Activated CD8-positive, alpha-beta T cell treated with anti-CD3 and anti-CD28 coated beads for 36 hours (primary cell): ENCODE measurements around the gene GLE1. TPM values are rescaled to one million over a fixed set of nuclear protein-coding genes. Genes with fewer than 3 reads are reported as not detected.
"Not testable (repeated sequence)": the region's sequence is repeated elsewhere in the genome, so short reads cannot be mapped to it uniquely, and the experiment has no call there.

Experiments used
- ATAC-seq: fragments of 200-7000 bp; cut with Tn5 transposase; one replicate; pipeline ENCODE4 v1.10.0; 2021; ENCODE audit warnings: mild to moderate bottlenecking, moderate library complexity
- CTCF ChIA-PET: fragments of 350-600 bp; sonication (Branson Sonifier 250); formaldehyde crosslinking; loops from one replicate; lab custom pipeline; 2021; ENCODE audit warnings: antibody characterized with exemption; lab: Charles Lee
- POLR2A ChIA-PET: fragments of 350-600 bp; sonication (Branson Sonifier 250); formaldehyde crosslinking; loops from one replicate; lab custom pipeline; 2021; ENCODE audit warnings: antibody characterized with exemption; lab: Charles Lee
- DNase-seq: peaks from one replicate; pipeline ENCODE4 v3.0.0-alpha.2; 2020
- H3K27ac Mint-ChIP-seq: one replicate; pipeline ENCODE4 v1.8.0; 2021; ENCODE audit warnings: mild to moderate bottlenecking, mixed read lengths
- H3K27me3 Mint-ChIP-seq: one replicate; pipeline ENCODE4 v1.8.0; 2021; ENCODE audit warnings: mixed read lengths
- H3K36me3 Mint-ChIP-seq: one replicate; pipeline ENCODE4 v1.8.0; 2021; ENCODE audit warnings: low read depth, mixed read lengths
- H3K4me1 Mint-ChIP-seq: one replicate; pipeline ENCODE4 v1.8.0; 2021; ENCODE audit warnings: low read depth, mixed read lengths
- H3K4me3 Mint-ChIP-seq: one replicate; pipeline ENCODE4 v1.8.0; 2021; ENCODE audit warnings: mild to moderate bottlenecking, moderate library complexity, mixed read lengths
- H3K9me3 Mint-ChIP-seq: one replicate; pipeline ENCODE4 v1.8.0; 2021; ENCODE audit warnings: mixed read lengths
- intact Hi-C: fragments of 100-400 bp; cut with micrococcal nuclease; formaldehyde crosslinking; loops from one replicate; pipeline ENCODE4 v1.10.0; 2022
- total RNA-seq, 2 experiments: library from RNA; stranded (reverse); gene quantifications; one replicate each; pipeline ENCODE4 v1.2.3, GENCODE V29; 2021
- TF ChIP-seq, protein P1 (sequence below): fragments of 200-600 bp; IDR thresholded peaks from one replicate; pipeline ENCODE4 v1.8.0; 2022; ENCODE audit warnings: antibody characterized with exemption, mild to moderate bottlenecking

GLE1 gene
- total RNA-seq, 2 experiments from 2014 or later, result 46.8 to 48.2 TPM

DNA sequence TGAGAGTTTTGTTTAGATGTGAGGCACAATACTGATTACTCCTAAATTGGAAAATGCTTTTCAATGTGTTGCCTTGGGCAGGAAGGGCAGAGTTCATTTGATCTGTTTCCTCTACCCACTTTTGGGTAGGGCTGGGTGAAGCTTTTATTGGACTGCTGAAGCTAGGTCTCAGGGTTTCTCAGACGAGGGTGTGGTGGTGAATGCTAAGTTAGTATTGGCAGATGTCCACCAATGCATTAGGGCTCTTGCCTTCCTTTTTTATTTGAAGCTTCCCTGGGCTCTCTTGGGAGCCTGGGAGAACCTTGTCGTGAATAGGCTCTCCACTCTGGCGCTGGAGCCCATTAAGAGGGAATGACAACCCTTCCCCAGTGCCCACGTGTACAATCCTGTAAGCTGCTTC lies 71.0 kb downstream of the GLE1 start:
- H3K9me3 Mint-ChIP-seq, result no peaks in the 10 kb centered on the region
- intact Hi-C loops, result no loop called here
- H3K4me1 Mint-ChIP-seq, result peaks cover 14% of the 10 kb centered on the region
- TF ChIP-seq, protein P1, sequence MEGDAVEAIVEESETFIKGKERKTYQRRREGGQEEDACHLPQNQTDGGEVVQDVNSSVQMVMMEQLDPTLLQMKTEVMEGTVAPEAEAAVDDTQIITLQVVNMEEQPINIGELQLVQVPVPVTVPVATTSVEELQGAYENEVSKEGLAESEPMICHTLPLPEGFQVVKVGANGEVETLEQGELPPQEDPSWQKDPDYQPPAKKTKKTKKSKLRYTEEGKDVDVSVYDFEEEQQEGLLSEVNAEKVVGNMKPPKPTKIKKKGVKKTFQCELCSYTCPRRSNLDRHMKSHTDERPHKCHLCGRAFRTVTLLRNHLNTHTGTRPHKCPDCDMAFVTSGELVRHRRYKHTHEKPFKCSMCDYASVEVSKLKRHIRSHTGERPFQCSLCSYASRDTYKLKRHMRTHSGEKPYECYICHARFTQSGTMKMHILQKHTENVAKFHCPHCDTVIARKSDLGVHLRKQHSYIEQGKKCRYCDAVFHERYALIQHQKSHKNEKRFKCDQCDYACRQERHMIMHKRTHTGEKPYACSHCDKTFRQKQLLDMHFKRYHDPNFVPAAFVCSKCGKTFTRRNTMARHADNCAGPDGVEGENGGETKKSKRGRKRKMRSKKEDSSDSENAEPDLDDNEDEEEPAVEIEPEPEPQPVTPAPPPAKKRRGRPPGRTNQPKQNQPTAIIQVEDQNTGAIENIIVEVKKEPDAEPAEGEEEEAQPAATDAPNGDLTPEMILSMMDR, result no peak
- no peak overlapping the region for H3K4me3 Mint-ChIP-seq
- no peaks in the 10 kb centered on the region for H3K27me3 Mint-ChIP-seq
- ChIA-PET POLR2A (interaction anchor here (1.5 kb wide), 2 partner anchors 23 to 24 kb away, joined by 3 read pairs; partner anchors contain the start of gene SPTAN1), CTCF (interaction anchor here (0.6 kb wide), 1 partner anchor 138 kb away, joined by 3 read pairs; no protein-coding TSS in a partner anchor)
- DNase-seq (no peak), ATAC-seq (no peak)
- H3K27ac Mint-ChIP-seq, result no peak overlapping the region
- H3K36me3 Mint-ChIP-seq, result peaks cover 52% of the 10 kb centered on the region

DNA sequence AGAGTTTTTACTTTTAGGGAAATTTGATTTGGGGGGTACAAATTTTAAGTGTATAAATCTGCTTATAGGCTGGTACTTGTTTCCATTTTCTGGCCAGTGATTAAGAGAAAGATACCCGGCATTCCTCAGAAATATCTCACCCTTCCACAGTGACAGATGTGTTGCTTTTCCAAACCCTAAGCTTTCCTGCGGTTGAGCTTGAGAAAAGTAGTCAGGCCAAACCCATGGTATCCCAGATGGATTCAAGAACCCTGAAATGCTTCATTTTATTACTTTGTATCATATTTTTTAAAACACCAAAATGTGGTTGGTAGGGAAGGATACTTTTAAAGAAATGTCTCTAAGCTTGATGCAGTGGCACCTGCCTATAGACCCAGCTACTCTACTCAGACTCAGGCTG lies 71.4 kb downstream of the GLE1 start:
- Mint-ChIP-seq H3K4me1 (peaks cover 14% of the 10 kb centered on the region), H3K27me3 (no peaks in the 10 kb centered on the region), H3K9me3 (no peaks in the 10 kb centered on the region), H3K36me3 (peaks cover 56% of the 10 kb centered on the region), H3K27ac (no peak overlapping the region), H3K4me3 (no peak overlapping the region)
- DNase-seq (no peak), ATAC-seq (no peak)
- CTCF ChIA-PET, result interaction anchor here (0.6 kb wide), 1 partner anchor 139 kb away, joined by 3 read pairs; no protein-coding TSS in a partner anchor
- intact Hi-C loops, result no loop called here
- POLR2A ChIA-PET, result interaction anchor here (1.5 kb wide), 1 partner anchor 23 kb away, joined by 3 read pairs; the partner anchor contains the start of gene SPTAN1
- TF ChIP-seq, protein P1, result no peak

DNA sequence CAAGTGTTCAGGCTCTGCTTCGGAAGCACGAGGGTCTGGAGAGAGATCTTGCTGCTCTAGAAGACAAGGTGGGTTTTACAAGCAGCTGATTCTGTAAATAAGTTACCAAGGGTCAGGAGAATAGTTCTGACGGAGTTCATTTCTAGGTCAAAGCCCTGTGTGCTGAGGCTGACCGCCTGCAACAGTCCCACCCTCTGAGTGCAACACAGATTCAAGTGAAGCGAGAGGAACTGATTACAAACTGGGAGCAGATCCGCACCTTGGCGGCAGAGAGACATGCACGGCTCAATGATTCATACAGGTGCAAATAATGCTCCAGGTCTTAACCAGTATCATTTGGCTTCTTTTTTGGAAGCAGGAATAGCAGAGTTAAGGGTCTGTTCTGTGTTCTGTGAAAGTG lies 72.7 kb downstream of the GLE1 start:
- no peak for ATAC-seq
- no peak for DNase-seq
- H3K9me3 Mint-ChIP-seq, result no peaks in the 10 kb centered on the region
- ChIA-PET CTCF (no interaction called here), POLR2A (interaction anchor here (0.9 kb wide), 1 partner anchor 73 kb away, joined by 3 read pairs; the partner anchor contains the start of gene GLE1)
- TF ChIP-seq, protein P1, result no peak
- peaks cover 61% of the 10 kb centered on the region for H3K36me3 Mint-ChIP-seq
- H3K4me1 Mint-ChIP-seq, result peaks cover 12% of the 10 kb centered on the region
- no peaks in the 10 kb centered on the region for H3K27me3 Mint-ChIP-seq
- no peak overlapping the region for H3K27ac Mint-ChIP-seq
- no peak overlapping the region for H3K4me3 Mint-ChIP-seq
- intact Hi-C loops, result no loop called here

DNA sequence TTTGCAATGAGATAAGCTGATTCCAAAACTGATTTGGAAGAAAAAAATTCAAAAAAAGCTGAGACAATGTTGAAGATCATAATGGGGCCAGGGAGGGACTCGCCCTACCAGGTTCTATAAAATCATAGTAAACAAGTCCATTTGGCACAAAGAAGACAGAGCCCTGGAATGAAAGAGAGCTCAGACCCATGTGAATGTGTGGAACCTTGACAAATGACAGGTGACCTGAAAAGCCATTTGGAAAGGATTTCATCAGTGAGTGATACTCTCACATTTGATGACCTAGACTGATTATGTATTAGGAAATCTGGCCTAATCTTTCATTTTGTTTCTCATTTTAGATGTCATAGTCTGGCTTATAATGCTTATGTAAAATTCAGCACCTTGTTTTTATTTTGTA lies 74.7 kb downstream of the GLE1 start:
- CTCF ChIA-PET, result interaction anchor here (0.8 kb wide), 1 partner anchor 19 kb away, joined by 3 read pairs; no protein-coding TSS in a partner anchor

DNA sequence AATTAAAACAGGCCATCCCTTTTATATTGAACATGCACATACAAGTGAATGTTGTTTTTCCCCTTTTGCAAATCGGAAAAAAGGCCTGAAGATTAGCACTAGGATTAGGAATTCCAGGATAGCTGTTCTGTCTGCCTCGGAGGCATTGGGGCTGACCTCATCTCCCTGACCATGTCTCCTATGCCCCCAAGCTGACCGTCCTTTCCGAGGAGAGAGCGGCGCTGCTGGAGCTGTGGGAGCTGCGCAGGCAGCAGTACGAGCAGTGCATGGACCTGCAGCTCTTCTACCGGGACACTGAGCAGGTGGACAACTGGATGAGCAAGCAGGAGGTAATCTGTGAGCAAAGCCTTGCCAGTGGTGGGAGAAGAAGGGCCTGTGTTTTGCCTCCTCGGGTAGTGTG lies 76.2 kb downstream of the GLE1 start:
- peaks cover 64% of the 10 kb centered on the region for H3K36me3 Mint-ChIP-seq
- H3K27ac Mint-ChIP-seq, result no peak overlapping the region
- TF ChIP-seq, protein P1, result no peak
- no peaks in the 10 kb centered on the region for H3K4me1 Mint-ChIP-seq
- no peak overlapping the region for H3K4me3 Mint-ChIP-seq
- ChIA-PET POLR2A (interaction anchor here (2.2 to 2.8 kb wide), 2 partner anchors 22 to 28 kb away, joined by 6 to 9 read pairs; partner anchors contain the start of gene SPTAN1), CTCF (no interaction called here)
- intact Hi-C loops, result no loop called here
- no peaks in the 10 kb centered on the region for H3K9me3 Mint-ChIP-seq
- H3K27me3 Mint-ChIP-seq, result no peaks in the 10 kb centered on the region
- ATAC-seq (no peak), DNase-seq (no peak)

More for the DNA sequence above, 74.7 kb downstream of the GLE1 start:
- Mint-ChIP-seq H3K36me3 (peaks cover 63% of the 10 kb centered on the region), H3K27ac (no peak overlapping the region), H3K4me3 (no peak overlapping the region), H3K4me1 (peaks cover 3% of the 10 kb centered on the region), H3K27me3 (no peaks in the 10 kb centered on the region), H3K9me3 (no peaks in the 10 kb centered on the region)
- POLR2A ChIA-PET, result interaction anchor here (0.7 kb wide), 1 partner anchor 22 kb away, joined by 3 read pairs; no protein-coding TSS in a partner anchor
- no peak for ATAC-seq
- DNase-seq, result no peak
- intact Hi-C loops, result no loop called here
- TF ChIP-seq, protein P1, result no peak

DNA sequence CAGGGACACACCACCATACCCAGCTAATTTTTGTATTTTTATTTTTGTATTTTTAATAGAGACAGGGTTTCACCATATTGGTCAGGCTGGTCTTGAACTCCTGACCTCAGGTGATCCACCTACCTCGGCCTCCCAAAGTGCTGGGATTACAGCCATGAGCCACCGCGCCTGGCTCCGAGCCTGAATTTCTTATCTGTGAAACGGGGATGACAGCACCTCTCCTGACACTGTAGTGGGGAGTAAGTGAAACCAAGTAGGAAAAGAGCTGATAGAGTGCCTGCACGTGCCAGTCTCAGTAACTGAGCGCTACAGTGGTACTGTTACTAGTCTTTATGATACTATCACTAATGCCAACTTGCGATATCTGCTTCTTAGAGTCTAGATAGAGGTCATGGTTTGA lies 80.6 kb downstream of the GLE1 start:
- CTCF ChIA-PET, H3K9me3 Mint-ChIP-seq, intact Hi-C loops, H3K4me3 Mint-ChIP-seq, DNase-seq, H3K27ac Mint-ChIP-seq, ATAC-seq, H3K27me3 Mint-ChIP-seq: not testable (repeated sequence)
- Mint-ChIP-seq H3K36me3 (peaks cover 67% of the 10 kb centered on the region), H3K4me1 (peaks cover 12% of the 10 kb centered on the region)
- POLR2A ChIA-PET, result interaction anchor here (0.7 to 1.4 kb wide), 4 partner anchors 16 to 33 kb away, joined by 3 to 5 read pairs (median 4); partner anchors contain the start of gene SPTAN1

DNA sequence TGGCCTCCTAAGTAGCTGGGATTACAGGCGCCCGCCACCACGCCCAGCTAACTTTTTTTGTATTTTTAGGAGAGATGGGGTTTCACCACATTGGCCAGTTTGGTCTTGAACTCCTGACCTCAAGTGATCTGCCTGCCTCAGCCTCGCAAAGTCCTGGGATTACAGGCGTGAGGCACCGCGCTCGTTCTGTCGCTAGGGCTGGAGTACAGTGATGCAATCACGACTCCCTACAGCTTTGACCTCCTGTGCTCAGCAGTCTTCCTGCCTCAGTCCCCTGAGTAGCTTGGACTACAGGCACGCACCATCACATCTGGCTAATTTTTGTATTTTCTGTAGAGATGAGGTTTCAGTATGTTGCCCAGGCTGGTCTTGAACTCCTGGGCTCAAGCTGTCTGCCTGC lies 82.4 kb downstream of the GLE1 start:
- H3K4me3 Mint-ChIP-seq, H3K27me3 Mint-ChIP-seq, H3K9me3 Mint-ChIP-seq, intact Hi-C loops, CTCF ChIA-PET, DNase-seq: not testable (repeated sequence)
- H3K27ac Mint-ChIP-seq, result peak overlapping the region; percentile 93
- POLR2A ChIA-PET, result interaction anchor here (0.8 to 1.6 kb wide), 3 partner anchors 28 to 36 kb away, joined by 3 to 8 read pairs (median 4); no protein-coding TSS in a partner anchor
- peaks cover 12% of the 10 kb centered on the region for H3K4me1 Mint-ChIP-seq
- ATAC-seq, result peak; percentile 19
- H3K36me3 Mint-ChIP-seq, result peaks cover 64% of the 10 kb centered on the region
